NB4 (cell line): Measurements from ENCODE around the gene RNF128.
"Not testable (repeated sequence)": the region's sequence is repeated elsewhere in the genome, so short reads cannot be mapped to it uniquely, and the experiment has no call there.

Source experiments
- DNase-seq: peaks from one replicate; pipeline ENCODE4 v3.0.0; 2010; ENCODE audit warnings: low read depth
- H3K4me3 ChIP-seq: one replicate; pipeline ENCODE4 v1.5.1; 2011; ENCODE audit warnings: mild to moderate bottlenecking, low read depth, low read length, moderate library complexity
- CTCF ChIP-seq: IDR thresholded peaks from one replicate; pipeline ENCODE4 v1.5.1; 2012; ENCODE audit warnings: low read depth, low read length
- MAX ChIP-seq: IDR thresholded peaks from 2 replicates; pipeline ENCODE4 v1.6.1; 2011; ENCODE audit warnings: low read depth, low read length
- MYC ChIP-seq: IDR thresholded peaks from 2 replicates; pipeline ENCODE4 v1.6.1; 2011; ENCODE audit warnings: low read depth, low read length
- POLR2A ChIP-seq: IDR thresholded peaks from 2 replicates; pipeline ENCODE4 v1.6.1; 2011; ENCODE audit warnings: mild to moderate bottlenecking; ENCODE audit not compliant: insufficient read length; ENCODE audit errors: extremely low read depth

Gene RNF128

GRCh38 chrX:106791495-106791894 lies 65.0 kb downstream of the RNF128 start:
- DNase-seq, result peak; percentile 17
- H3K4me3 ChIP-seq, result no peak overlapping the region
- TF ChIP-seq POLR2A, result no peak

GRCh38 chrX:106802063-106802387 lies 75.5 kb downstream of the RNF128 start:
- H3K4me3 ChIP-seq, result no peak overlapping the region
- no peak for TF ChIP-seq POLR2A
- TF ChIP-seq CTCF, result no peak
- no peak for TF ChIP-seq MYC
- no peak for TF ChIP-seq MAX
- DNase-seq, result no peak

- H3K4me3 ChIP-seq, result no peak within 1 kb of the TSS
- peak; percentile 4 for DNase-seq
- TF ChIP-seq MAX (no peak), POLR2A (no peak), CTCF (no peak), MYC (no peak)
Measured at GRCh38 chrX:106802388-106803275, 76.1 kb downstream of the RNF128 start, which contains the start of gene TBC1D8B. Gene TBC1D8B, plus strand, starts transcription at chrX:106802673. Its CDS starts 181 bp downstream, at chrX:106802854.

GRCh38 chrX:106811131-106811910 lies 84.8 kb downstream of the RNF128 start:
- no peak for DNase-seq
- TF ChIP-seq CTCF, result no peak
- TF ChIP-seq MYC, result no peak
- no peak for TF ChIP-seq MAX
- TF ChIP-seq POLR2A, result no peak
- no peak overlapping the region for H3K4me3 ChIP-seq

- DNase-seq, result not testable (repeated sequence)
Measured at GRCh38 chrX:106812930-106813329, 86.4 kb downstream of the RNF128 start.

GRCh38 chrX:106814093-106814492 lies 87.6 kb downstream of the RNF128 start:
- not testable (repeated sequence) for DNase-seq, H3K4me3 ChIP-seq

More at GRCh38 chrX:106812930-106813329, 86.4 kb downstream of the RNF128 start:
- not testable (repeated sequence) for H3K4me3 ChIP-seq
